AG09319 (cell line): ENCODE data around the gene LYPD6.

Source experiments
- DNase-seq: peaks from one replicate; pipeline ENCODE4 v3.0.0-alpha.2; 2010; ENCODE audit warnings: low read depth; ENCODE audit errors: extremely low read depth
- TF ChIP-seq, protein P1 (sequence below): IDR thresholded peaks from 2 replicates; pipeline ENCODE4 v1.5.1; 2011; ENCODE audit warnings: low read depth, mild to moderate bottlenecking, inconsistent platforms, low read length, moderate library complexity

LYPD6 gene

DNA sequence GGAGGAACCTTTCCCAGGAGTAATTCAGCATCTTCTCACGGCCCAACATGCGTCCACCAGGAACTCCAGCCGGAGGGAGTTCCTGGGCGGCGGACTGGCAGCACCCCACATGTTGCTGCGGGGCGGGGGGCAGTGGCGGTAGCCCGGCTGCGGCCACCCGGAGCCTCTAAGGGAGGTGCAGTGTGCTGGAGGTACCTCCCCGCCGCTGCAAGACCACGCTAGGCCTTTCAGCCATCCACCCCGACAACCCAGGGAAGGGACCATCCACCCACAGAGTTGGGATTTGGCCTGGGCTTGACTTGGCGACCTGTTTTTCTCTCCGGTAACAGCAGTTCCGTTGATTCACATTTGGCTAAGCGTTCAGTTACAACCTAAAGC, 625 bp downstream of the LYPD6 start:
- TF ChIP-seq, protein P1, sequence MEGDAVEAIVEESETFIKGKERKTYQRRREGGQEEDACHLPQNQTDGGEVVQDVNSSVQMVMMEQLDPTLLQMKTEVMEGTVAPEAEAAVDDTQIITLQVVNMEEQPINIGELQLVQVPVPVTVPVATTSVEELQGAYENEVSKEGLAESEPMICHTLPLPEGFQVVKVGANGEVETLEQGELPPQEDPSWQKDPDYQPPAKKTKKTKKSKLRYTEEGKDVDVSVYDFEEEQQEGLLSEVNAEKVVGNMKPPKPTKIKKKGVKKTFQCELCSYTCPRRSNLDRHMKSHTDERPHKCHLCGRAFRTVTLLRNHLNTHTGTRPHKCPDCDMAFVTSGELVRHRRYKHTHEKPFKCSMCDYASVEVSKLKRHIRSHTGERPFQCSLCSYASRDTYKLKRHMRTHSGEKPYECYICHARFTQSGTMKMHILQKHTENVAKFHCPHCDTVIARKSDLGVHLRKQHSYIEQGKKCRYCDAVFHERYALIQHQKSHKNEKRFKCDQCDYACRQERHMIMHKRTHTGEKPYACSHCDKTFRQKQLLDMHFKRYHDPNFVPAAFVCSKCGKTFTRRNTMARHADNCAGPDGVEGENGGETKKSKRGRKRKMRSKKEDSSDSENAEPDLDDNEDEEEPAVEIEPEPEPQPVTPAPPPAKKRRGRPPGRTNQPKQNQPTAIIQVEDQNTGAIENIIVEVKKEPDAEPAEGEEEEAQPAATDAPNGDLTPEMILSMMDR, result no peak
- DNase-seq, result no peak

DNA sequence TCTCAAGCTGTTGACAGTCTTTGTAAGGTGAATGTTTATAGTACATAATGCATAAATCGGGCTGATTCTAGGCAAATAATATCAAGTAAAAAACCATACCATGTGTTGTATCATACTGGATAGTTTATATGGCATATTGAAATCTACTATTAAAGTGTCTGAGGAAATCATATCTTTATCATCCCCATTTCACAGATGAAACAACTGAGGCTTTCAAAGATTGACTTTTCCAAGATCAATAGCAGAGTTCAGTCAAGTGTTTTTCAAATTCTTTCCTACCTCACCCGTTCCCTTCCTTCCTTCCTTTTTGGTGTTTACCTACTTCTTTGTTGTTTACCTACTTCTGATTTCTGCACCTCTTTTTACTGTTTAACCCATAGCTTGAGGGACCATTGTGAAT, 2.0 kb downstream of the LYPD6 start:
- TF ChIP-seq, protein P1, result no peak
- no peak for DNase-seq

DNA sequence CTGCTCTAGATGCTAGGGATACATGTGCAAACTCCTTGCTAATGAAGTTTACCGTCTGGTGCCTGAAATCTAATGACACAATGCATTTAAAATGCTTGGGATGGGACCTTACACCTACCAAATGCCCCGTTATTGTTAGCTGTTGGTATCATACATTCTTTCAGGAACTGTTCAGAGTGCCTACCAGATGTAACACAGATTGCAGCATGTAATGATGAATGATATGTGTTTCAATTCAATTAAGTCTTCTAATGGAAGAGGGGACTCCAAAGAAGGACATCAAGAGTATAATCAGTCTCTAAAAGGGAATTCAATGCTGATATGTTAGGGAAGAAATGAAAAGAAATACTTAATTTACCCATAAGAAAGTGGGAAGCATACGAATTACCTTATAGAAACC, 3.2 kb downstream of the LYPD6 start:
- DNase-seq, result no peak
- TF ChIP-seq, protein P1, result no peak

DNA sequence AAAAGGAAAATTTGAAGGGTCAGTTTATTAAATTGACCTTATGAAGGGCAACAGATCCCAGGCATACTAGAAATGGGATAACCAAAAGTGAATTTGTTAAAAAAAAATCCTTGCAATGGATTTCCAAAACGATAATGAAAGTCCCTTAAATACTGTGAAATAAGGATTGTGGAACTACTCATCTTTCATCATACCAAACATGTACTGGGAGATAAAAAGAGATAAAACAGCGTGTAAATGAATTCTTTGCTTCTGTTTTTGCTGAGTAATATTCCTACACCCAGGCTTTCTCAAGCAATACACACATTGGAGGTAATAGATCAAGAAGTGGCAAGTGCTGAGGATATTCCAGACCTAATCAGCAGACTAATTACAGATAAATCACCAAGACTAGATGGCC, 3.8 kb downstream of the LYPD6 start:
- TF ChIP-seq, protein P1, result no peak
- DNase-seq, result no peak

DNA sequence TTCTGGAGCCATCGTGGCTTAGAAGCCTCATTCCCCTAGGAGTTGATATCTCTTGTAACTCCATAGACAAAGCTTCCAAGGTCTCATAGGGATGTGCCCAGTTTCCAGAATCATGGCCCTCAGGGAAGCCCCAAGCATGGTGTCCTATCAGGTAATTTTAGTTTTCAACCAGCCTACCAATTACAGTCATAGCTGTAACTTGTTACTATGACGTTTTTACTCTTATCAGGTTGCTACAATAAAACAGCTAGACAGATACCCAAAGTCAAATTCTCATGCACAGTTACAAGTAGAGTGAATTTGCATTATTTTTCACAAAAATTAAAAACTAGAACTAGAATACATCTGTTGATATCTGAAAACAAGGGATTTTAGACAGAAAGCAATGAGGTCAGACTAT, 8.9 kb downstream of the LYPD6 start:
- DNase-seq, result no peak

DNA sequence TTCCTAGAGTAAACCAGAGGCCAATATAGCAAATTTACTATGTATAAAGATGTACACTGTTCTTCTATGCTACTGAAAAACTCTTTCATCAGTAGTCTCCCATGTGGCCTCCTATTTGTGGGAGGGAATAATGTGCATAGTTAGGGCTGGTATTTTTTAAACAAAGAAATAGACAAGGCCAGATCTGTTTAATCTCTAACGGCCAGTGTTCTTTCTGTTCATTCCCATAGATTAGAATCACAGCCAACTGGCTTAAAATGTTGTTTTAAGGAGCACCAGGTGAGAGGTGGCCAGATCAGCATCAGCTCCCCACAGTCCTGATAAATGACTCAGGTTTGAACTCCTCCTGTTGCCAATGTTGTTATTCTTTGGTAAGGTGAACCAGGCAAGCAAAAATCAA, 12.1 kb downstream of the LYPD6 start:
- TF ChIP-seq, protein P1, result no peak
- DNase-seq, result no peak

More for the DNA sequence above, 8.9 kb downstream of the LYPD6 start:
- TF ChIP-seq, protein P1, result no peak

DNA sequence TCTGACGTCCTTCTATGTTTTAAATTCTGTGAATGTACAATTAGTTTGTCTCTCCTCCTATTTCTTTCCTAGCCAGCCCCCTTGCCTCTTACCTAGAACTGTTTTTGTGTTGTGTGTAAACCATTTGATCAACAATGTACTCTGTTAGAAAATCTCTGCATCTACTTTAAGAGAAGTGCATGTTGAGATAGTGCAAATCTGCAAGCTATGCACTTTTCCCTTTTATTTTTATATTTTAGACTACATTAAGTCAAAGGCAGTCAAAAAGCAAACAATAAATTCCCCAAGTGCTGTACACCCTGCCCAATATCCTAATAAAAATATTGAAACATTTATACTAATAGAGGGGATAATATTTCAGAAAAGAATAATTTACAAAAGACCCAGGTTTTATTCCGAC, 13.7 kb downstream of the LYPD6 start:
- TF ChIP-seq, protein P1, result no peak
- no peak for DNase-seq
